Thoracic aorta (tissue), 2 donors: ENCODE measurements around the gene STIM1. TPM values are rescaled to one million over a fixed set of nuclear protein-coding genes. Genes with fewer than 3 reads are reported as not detected.

Source experiments
- ATAC-seq: fragments of 150-250 bp; one replicate; pipeline ENCODE4 v1.8.0; 2017; ENCODE audit warnings: low read depth; ENCODE audit not compliant: insufficient number of reproducible peaks, low FRiP score
- DNase-seq: peaks from one replicate; pipeline ENCODE4 v3.0.0-alpha.2; 2020; ENCODE audit warnings: low spot score
- H3K27ac ChIP-seq, 2 donors: fragments of 200-600 bp; sonication (generic); 1 replicate in 1 of 2; 2 replicates in 1 of 2; pipeline ENCODE4 v1.5.1; 2016; ENCODE audit warnings: mild to moderate bottlenecking in 2 of 2, moderate library complexity in 2 of 2
- H3K27me3 ChIP-seq: fragments of 200-600 bp; sonication (generic); replicated peaks from 2 replicates; pipeline ENCODE4 v1.6.0; 2016; ENCODE audit warnings: mild to moderate bottlenecking; ENCODE audit not compliant: insufficient read depth
- H3K36me3 ChIP-seq: fragments of 200-600 bp; sonication (generic); one replicate; pipeline ENCODE4 v1.5.1; 2016
- H3K4me1 ChIP-seq, 2 donors: fragments of 200-600 bp; sonication (generic); 1 replicate in 1 of 2; 2 replicates in 1 of 2; pipeline versions ENCODE4 v1.5.1 to v1.6.0; 2016; ENCODE audit warnings: low read depth in 2 of 2, mild to moderate bottlenecking in 1 of 2; ENCODE audit not compliant: control insufficient read depth in 1 of 2
- H3K4me3 ChIP-seq: fragments of 200-600 bp; sonication (generic); 2 replicates; pipeline ENCODE4 v1.5.1; 2016; ENCODE audit warnings: mild to moderate bottlenecking
- H3K9me3 ChIP-seq: fragments of 200-600 bp; sonication (generic); 2 replicates; pipeline ENCODE4 v1.5.1; 2016
- total RNA-seq, 2 donors: library from RNA; depleted of rRNA; stranded (reverse); fragments of >200 nt; gene quantifications; one replicate each; pipeline versions ENCODE4 v1.1.0 to v1.2.3, GENCODE V29; 2016
- TF ChIP-seq, protein P1 (sequence below): fragments of 200-600 bp; sonication (generic); IDR thresholded peaks from one replicate; pipeline ENCODE4 v1.5.1; 2019; ENCODE audit warnings: antibody characterized with exemption

STIM1 gene
- total RNA-seq, 2 donors from 2014 or later, result 53.8 to 63.0 TPM

DNA sequence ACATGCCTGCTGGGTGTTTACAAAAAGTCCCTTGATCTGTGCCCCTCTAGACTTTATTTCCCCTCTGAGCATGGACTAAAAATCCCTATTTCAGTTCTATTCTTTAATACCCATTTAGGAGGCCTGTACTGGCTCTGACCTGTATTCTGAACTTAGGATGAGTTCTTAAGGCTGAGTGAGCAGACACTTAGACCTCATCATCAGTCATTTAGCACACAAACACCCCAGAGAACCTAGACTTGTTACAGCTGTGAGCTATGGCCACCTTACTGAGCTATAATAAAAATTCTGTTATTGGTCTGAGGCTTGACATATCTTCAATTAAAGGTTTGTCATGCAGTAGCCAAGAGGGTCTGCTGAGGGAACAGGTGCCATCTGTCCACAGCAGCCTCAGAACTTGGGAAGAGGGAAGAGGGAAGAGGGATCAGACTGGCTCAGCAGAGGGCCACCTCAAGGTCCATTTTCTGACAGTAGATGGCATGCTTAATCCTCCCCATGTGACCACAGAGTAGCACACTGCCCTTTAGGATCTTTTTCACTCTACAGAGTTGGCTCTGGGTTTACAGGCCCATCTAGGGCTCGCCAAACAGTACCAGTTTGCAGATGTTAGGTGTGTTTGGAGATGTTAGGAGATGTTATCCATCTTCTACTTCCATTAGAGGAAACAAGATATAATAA lies 209.0 kb downstream of the STIM1 start:
- DNase-seq (no peak), ATAC-seq (no peak)
- peak overlapping the region; percentile 26 to 62 for H3K27ac ChIP-seq
- no peaks in the 10 kb centered on the region for H3K9me3 ChIP-seq
- H3K27me3 ChIP-seq, result no peaks in the 10 kb centered on the region
- TF ChIP-seq, protein P1, sequence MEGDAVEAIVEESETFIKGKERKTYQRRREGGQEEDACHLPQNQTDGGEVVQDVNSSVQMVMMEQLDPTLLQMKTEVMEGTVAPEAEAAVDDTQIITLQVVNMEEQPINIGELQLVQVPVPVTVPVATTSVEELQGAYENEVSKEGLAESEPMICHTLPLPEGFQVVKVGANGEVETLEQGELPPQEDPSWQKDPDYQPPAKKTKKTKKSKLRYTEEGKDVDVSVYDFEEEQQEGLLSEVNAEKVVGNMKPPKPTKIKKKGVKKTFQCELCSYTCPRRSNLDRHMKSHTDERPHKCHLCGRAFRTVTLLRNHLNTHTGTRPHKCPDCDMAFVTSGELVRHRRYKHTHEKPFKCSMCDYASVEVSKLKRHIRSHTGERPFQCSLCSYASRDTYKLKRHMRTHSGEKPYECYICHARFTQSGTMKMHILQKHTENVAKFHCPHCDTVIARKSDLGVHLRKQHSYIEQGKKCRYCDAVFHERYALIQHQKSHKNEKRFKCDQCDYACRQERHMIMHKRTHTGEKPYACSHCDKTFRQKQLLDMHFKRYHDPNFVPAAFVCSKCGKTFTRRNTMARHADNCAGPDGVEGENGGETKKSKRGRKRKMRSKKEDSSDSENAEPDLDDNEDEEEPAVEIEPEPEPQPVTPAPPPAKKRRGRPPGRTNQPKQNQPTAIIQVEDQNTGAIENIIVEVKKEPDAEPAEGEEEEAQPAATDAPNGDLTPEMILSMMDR, result no peak
- H3K36me3 ChIP-seq, result peaks cover 3% of the 10 kb centered on the region
- peaks cover 40 to 70% of the 10 kb centered on the region in 2 donors for H3K4me1 ChIP-seq
- no peak overlapping the region for H3K4me3 ChIP-seq

DNA sequence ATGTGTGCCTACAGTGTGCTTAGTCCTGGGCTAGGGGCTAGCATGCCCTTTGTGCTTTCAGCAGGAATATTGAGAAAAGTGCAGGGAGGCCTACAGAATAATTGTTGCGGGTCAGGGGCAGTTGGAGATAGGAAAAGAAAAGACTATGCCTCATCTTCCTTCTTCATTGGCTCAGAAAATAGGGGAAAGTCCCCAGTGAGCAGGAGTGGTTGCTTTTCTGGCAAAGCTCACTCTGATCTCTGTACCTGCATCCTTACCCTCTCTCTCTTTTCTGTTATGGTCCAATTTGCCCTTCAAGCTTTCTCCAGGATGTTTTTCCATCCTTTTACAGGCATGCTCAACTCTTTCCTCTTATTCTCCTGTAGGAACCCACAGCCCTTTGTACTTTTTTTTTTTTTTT lies 209.6 kb downstream of the STIM1 start:
- H3K4me3 ChIP-seq, result no peak overlapping the region
- no peaks in the 10 kb centered on the region for H3K27me3 ChIP-seq
- no peak for DNase-seq
- H3K36me3 ChIP-seq, result no peaks in the 10 kb centered on the region
- TF ChIP-seq, protein P1, result no peak
- ATAC-seq, result no peak
- peak overlapping the region; percentile 20 to 62 for H3K27ac ChIP-seq
- H3K9me3 ChIP-seq, result no peaks in the 10 kb centered on the region
- peaks cover 40 to 70% of the 10 kb centered on the region in 2 donors for H3K4me1 ChIP-seq

DNA sequence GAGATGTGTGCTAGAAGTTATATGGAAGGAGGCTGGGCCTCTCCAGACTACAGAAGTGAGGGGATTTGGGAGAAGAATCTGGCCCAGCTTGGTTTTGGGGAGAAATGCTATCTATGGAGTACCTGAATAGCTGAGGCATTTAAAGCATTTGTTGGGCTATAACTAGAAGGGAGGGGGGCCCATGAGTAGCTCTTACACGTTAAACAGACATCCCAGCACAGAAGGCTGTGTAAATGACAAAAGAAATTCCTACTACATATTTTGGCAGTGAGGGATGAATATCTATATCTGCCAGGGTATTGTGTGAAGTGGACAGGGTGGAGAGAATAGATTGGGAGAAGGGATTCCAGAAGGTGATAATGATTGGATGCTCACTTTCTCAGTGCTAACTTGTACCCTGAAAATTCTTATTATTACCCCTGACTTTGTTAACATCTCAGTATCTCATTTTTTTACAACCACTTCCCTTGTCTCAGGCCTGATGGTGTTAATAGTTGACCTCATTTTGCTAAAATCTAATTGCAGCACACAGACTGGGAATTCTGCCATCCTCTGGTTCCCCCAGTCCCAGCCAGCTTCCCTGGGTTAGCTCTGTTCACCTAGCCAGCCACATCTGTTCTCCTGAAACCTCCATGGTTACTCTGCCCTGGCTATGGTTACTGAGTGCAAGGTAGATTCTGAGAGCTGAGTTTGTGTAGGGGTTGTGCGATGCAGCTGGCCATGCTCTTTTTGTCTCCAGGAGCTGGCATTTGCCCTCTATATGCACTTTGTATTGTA lies 210.3 kb downstream of the STIM1 start:
- Histone ChIP-seq H3K27me3 (no peaks in the 10 kb centered on the region), H3K4me1 (peaks cover 40 to 70% of the 10 kb centered on the region in 2 donors), H3K27ac (peak overlapping the region; percentile 20 to 62), H3K36me3 (no peaks in the 10 kb centered on the region), H3K9me3 (no peaks in the 10 kb centered on the region), H3K4me3 (no peak overlapping the region)
- ATAC-seq (no peak), DNase-seq (no peak)
- TF ChIP-seq, protein P1, result no peak

DNA sequence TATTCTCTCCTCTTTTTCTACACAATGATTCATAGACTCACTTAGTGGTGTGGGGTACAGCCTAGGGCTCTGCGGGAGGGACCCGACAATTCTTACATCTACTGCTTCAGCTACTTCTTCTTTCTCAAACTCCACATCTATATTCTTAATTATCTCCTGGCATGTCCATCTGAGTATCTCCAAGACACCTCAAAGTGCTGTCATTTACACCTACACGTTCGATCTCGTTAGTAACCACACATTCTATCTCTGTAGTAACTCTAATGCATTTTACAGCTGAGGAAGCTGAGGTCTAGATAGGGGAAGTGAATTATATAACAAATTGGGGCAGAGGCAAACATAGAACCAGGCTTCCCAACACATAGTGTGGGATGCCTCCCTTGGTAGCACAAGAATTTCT lies 211.4 kb downstream of the STIM1 start:
- ATAC-seq, result no peak
- H3K4me1 ChIP-seq, result peaks cover 40 to 71% of the 10 kb centered on the region in 2 donors
- no peaks in the 10 kb centered on the region for H3K9me3 ChIP-seq
- H3K27me3 ChIP-seq, result no peaks in the 10 kb centered on the region
- TF ChIP-seq, protein P1, result no peak
- no peak for DNase-seq
- H3K27ac ChIP-seq, result peak overlapping the region; percentile 1 to 13
- no peak overlapping the region for H3K4me3 ChIP-seq
- H3K36me3 ChIP-seq, result no peaks in the 10 kb centered on the region

DNA sequence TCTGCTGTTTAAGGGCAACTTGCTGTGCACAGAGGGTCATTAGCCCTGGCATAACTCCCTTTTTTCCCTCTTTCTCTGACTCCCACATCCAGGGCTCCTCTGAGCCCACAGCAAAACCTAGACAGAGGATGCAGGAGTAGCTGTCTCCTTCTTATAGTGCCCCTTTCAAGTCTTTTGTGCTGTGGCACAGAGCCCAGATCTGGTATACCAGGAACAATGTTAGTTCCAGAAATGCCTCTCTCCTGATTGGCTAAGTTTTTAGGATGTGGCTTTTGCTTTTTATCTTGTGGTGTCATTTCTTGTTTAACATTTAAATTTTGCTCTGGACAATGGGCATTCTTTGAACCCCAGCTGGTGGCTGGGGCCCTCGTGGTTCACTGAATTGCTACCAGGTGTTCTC lies 213.5 kb downstream of the STIM1 start:
- Histone ChIP-seq H3K27ac (no peak overlapping the region), H3K27me3 (no peaks in the 10 kb centered on the region), H3K4me3 (no peak overlapping the region), H3K4me1 (peaks cover 33 to 58% of the 10 kb centered on the region in 2 donors), H3K9me3 (no peaks in the 10 kb centered on the region), H3K36me3 (no peaks in the 10 kb centered on the region)
- DNase-seq (no peak), ATAC-seq (no peak)
- TF ChIP-seq, protein P1, result no peak
